MM.1S (cell line): ENCODE measurements around the gene YAE1.

Source experiments
- DNase-seq: peaks from one replicate; pipeline ENCODE4 v3.0.0-alpha.2; 2015
- H2AFZ ChIP-seq: fragments of 300-600 bp; sonication (generic); 2 replicates; pipeline ENCODE4 v1.6.0; 2016; ENCODE audit warnings: antibody characterized with exemption, low read length
- H3F3A ChIP-seq: fragments of 300-600 bp; sonication (generic); 2 replicates; pipeline ENCODE4 v1.6.1; 2016; ENCODE audit warnings: mild to moderate bottlenecking, antibody characterized with exemption, low read length, moderate library complexity, mixed read lengths; ENCODE audit not compliant: insufficient read depth
- H3K27ac ChIP-seq: fragments of 300-600 bp; sonication (generic); 2 replicates; pipeline ENCODE4 v1.5.1; 2016; ENCODE audit warnings: mild to moderate bottlenecking, low read length
- H3K27me3 ChIP-seq: fragments of 300-600 bp; sonication (generic); replicated peaks from 2 replicates; pipeline ENCODE4 v1.6.0; 2016; ENCODE audit warnings: low read length; ENCODE audit not compliant: insufficient read depth
- H3K36me3 ChIP-seq: fragments of 300-600 bp; sonication (generic); replicated peaks from 2 replicates; pipeline ENCODE4 v1.6.1; 2016; ENCODE audit warnings: mild to moderate bottlenecking, low read length, mixed read lengths; ENCODE audit not compliant: insufficient read depth
- H3K4me1 ChIP-seq: fragments of 300-600 bp; sonication (generic); 2 replicates; pipeline ENCODE4 v1.6.1; 2016; ENCODE audit warnings: low read length, mixed read lengths
- H3K4me2 ChIP-seq: fragments of 300-600 bp; sonication (generic); 2 replicates; pipeline ENCODE4 v1.6.0; 2016; ENCODE audit warnings: low read depth, low read length
- H3K4me3 ChIP-seq: fragments of 300-600 bp; sonication (generic); 2 replicates; pipeline ENCODE4 v1.5.1; 2016; ENCODE audit warnings: low read length, mixed read lengths
- H3K79me2 ChIP-seq: fragments of 300-600 bp; sonication (generic); 2 replicates; pipeline ENCODE4 v1.6.1; 2016; ENCODE audit warnings: mixed run types, low read length, mixed read lengths
- H3K9ac ChIP-seq: fragments of 300-600 bp; sonication (generic); 2 replicates; pipeline ENCODE4 v1.6.1; 2016; ENCODE audit warnings: low read length, mixed read lengths
- H3K9me2 ChIP-seq: fragments of 300-600 bp; sonication (generic); replicated peaks from 2 replicates; pipeline ENCODE4 v1.6.1; 2016; ENCODE audit warnings: mild to moderate bottlenecking, low read length, mixed read lengths; ENCODE audit not compliant: insufficient read depth
- H3K9me3 ChIP-seq: fragments of 300-600 bp; sonication (generic); replicated peaks from 2 replicates; pipeline ENCODE4 v1.6.1; 2016; ENCODE audit warnings: mild to moderate bottlenecking, low read length, mixed read lengths; ENCODE audit not compliant: insufficient read depth
- H4K20me1 ChIP-seq: fragments of 300-600 bp; sonication (generic); 2 replicates; pipeline ENCODE4 v1.6.1; 2016; ENCODE audit warnings: mild to moderate bottlenecking, low read length, moderate library complexity, mixed read lengths; ENCODE audit not compliant: insufficient read depth
- CTCF ChIP-seq: fragments of 300-600 bp; sonication (generic); IDR thresholded peaks from 2 replicates; pipeline ENCODE4 v1.5.1; 2016; ENCODE audit warnings: antibody characterized with exemption, low read length, mixed read lengths
- EZH2 ChIP-seq: fragments of 300-600 bp; sonication (generic); optimal IDR thresholded peaks from 2 replicates; pipeline ENCODE3; 2017; ENCODE audit warnings: low read depth, mild to moderate bottlenecking, antibody characterized with exemption, low read length, mixed read lengths
- EZH2phosphoT487 ChIP-seq: fragments of 300-600 bp; sonication (generic); IDR thresholded peaks from 2 replicates; pipeline ENCODE4 v1.6.1; 2018; ENCODE audit warnings: antibody characterized with exemption, low read length

YAE1 gene

GRCh38 chr7:39525926-39526325, 40.3 kb upstream of the YAE1 start:
- Histone ChIP-seq H3F3A (no peaks in the 10 kb centered on the region), H3K4me3 (no peak overlapping the region), H2AFZ (no peak overlapping the region), H3K9me2 (no peaks in the 10 kb centered on the region), H4K20me1 (no peaks in the 10 kb centered on the region), H3K79me2 (no peaks in the 10 kb centered on the region), H3K4me2 (no peak overlapping the region), H3K27ac (no peak overlapping the region), H3K36me3 (no peaks in the 10 kb centered on the region), H3K9ac (no peak overlapping the region), H3K27me3 (no peaks in the 10 kb centered on the region), H3K9me3 (no peaks in the 10 kb centered on the region), H3K4me1 (no peaks in the 10 kb centered on the region)
- DNase-seq, result no peak
- TF ChIP-seq EZH2phosphoT487 (no peak), EZH2 (no peak), CTCF (no peak)

GRCh38 chr7:39526666-39527065, 39.5 kb upstream of the YAE1 start:
- Histone ChIP-seq H2AFZ (no peak overlapping the region), H3K9ac (no peak overlapping the region), H3K9me2 (no peaks in the 10 kb centered on the region), H3K4me1 (no peaks in the 10 kb centered on the region), H3K79me2 (no peaks in the 10 kb centered on the region), H3K4me2 (no peak overlapping the region), H3K27ac (no peak overlapping the region), H3K36me3 (no peaks in the 10 kb centered on the region), H3K27me3 (no peaks in the 10 kb centered on the region), H3K9me3 (no peaks in the 10 kb centered on the region), H3K4me3 (no peak overlapping the region), H3F3A (no peaks in the 10 kb centered on the region), H4K20me1 (no peaks in the 10 kb centered on the region)
- TF ChIP-seq CTCF (no peak), EZH2phosphoT487 (no peak), EZH2 (no peak)
- DNase-seq, result no peak

GRCh38 chr7:39527296-39527695, 38.9 kb upstream of the YAE1 start:
- H3K4me1 ChIP-seq, result no peaks in the 10 kb centered on the region
- H3K9me2 ChIP-seq, result no peaks in the 10 kb centered on the region
- no peak overlapping the region for H3K9ac ChIP-seq
- H3K27me3 ChIP-seq, result no peaks in the 10 kb centered on the region
- no peak overlapping the region for H3K4me3 ChIP-seq
- TF ChIP-seq EZH2phosphoT487 (no peak), EZH2 (no peak), CTCF (no peak)
- no peaks in the 10 kb centered on the region for H3K79me2 ChIP-seq
- no peak overlapping the region for H2AFZ ChIP-seq
- H3K27ac ChIP-seq, result no peak overlapping the region
- H3K4me2 ChIP-seq, result no peak overlapping the region
- H3K9me3 ChIP-seq, result no peaks in the 10 kb centered on the region
- H3K36me3 ChIP-seq, result no peaks in the 10 kb centered on the region
- DNase-seq, result no peak
- H3F3A ChIP-seq, result no peaks in the 10 kb centered on the region
- H4K20me1 ChIP-seq, result no peaks in the 10 kb centered on the region

- Histone ChIP-seq H4K20me1 (no peaks in the 10 kb centered on the region), H3K9me3 (no peaks in the 10 kb centered on the region), H3F3A (no peaks in the 10 kb centered on the region), H3K79me2 (no peaks in the 10 kb centered on the region), H3K27ac (no peak overlapping the region), H3K27me3 (no peaks in the 10 kb centered on the region), H3K4me1 (no peaks in the 10 kb centered on the region), H3K9me2 (no peaks in the 10 kb centered on the region), H3K4me2 (no peak overlapping the region), H3K9ac (no peak overlapping the region), H2AFZ (no peak overlapping the region), H3K4me3 (no peak overlapping the region), H3K36me3 (no peaks in the 10 kb centered on the region)
- no peak for DNase-seq
- TF ChIP-seq CTCF, result no peak
- TF ChIP-seq EZH2phosphoT487, result no peak
- TF ChIP-seq EZH2, result no peak
These were observed 38.3 kb upstream of the YAE1 start for GRCh38 chr7:39527951-39528350.
